Ramos (cell line): Measurements from ENCODE around the gene LRMDA.

Experiments used
- in situ Hi-C: fragments of 300-500 bp; cut with MboI; formaldehyde crosslinking; loops from one replicate; pipeline ENCODE4 v1.14.3; 2022; ENCODE audit warnings: low sequenced_read_pairs; ENCODE audit not compliant: unreplicated experiment

The LRMDA gene

DNA sequence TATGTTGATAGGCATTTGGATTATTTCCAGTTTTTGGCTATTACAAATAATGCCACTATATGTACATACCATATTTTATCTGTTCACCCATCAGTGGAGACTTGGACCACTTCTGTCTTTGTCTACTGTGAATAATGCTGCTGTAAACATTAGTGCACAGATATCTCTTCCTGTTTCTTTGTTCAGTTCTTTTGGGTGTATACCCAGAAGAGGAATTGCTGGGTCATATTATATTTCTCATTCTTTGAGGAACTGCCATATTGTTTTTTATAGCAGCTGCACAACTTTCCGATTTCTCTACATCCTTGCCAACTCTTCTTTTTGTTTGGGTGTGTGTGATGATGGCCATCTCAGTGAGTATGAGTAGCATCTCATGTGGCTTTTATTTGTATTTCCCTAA lies 218.0 kb downstream of the LRMDA start:
- in situ Hi-C loops: no loop called here

DNA sequence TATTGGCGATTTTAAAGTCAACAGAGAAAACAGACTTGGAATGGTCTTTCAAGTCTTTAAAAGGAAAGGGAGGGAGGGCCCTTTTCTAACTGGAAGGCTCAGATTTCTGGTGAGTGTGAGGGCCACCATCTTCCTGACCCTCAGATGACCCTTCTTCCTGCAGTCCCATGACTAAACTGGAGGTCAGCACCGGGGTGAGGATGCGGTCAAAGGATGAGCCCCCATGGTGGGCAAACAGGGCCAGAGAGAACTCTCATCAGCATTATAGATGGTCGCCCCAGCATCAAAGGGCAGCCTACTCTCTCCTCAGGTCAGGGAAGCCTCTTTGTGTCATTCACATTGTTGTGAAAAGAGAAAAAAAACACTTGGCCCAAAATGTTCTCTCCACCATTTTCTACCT lies 219.2 kb downstream of the LRMDA start:
- in situ Hi-C loops: no loop called here

DNA sequence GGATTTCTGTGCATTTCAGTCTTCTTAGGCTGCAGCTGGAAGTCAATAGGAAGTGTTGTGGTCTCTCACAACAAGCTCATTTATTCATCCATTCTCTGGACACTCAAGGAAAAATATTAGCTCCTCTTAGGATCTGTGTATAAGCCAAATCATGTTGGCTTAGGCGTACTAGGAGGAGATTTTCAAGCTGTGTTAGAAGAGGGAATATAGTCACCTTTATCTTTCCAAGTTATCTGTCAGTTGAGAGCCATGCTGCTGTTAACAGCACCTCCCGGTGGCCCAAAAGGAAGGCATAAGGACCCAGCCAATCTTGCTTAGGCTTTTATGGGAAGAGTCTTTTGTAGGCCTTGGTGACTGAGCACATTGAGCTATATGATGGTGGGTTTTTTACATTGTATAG lies 220.0 kb downstream of the LRMDA start:
- in situ Hi-C loops: no loop called here

DNA sequence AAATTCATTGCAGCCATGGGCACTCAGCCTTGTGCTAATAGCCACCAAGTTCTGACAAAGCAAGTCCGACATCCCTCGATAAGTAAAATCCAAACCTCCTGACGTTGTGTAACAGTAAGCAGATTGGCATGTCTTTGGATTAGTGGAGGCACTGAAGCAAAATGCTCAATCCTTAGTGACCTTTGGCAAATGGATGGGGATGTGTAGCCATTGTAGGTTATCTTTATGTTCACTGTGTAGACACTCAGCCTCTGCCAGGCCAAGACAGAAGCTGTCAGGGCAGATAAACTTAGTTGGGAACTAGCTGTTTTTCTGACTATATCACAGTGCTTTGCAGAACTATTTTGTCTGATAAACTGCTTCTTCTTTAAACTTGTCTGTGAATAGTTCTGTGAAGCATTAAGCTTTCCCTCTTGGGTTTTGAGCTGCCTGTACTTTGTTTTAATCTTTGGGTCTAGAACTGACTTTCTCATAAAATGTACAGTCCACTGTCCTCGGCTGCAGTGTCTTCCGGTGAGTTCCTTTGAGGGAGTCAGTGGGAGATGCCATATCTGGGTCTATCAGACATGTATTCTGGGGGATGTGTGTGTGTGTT lies 220.8 kb downstream of the LRMDA start:
- in situ Hi-C loops: no loop called here

DNA sequence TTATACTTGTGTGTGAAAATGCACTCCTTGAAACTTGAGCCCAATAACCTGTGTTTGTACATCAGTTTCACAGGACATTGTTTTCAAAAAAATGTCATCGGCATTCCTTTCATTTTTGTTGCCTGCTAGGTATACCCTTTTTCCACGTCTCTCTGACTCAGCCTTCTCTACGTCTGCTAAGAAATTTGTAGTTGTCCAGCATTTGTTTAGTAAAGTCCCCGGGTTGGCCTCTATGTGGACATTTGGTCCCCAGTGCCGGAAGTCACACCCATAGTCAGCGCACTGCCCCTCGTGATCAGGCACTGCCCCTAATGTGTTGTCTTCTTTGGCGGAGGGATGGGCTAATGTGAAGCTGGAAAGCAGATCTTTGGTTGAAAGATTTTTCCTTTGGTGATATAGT lies 222.3 kb downstream of the LRMDA start:
- in situ Hi-C loops: no loop called here

DNA sequence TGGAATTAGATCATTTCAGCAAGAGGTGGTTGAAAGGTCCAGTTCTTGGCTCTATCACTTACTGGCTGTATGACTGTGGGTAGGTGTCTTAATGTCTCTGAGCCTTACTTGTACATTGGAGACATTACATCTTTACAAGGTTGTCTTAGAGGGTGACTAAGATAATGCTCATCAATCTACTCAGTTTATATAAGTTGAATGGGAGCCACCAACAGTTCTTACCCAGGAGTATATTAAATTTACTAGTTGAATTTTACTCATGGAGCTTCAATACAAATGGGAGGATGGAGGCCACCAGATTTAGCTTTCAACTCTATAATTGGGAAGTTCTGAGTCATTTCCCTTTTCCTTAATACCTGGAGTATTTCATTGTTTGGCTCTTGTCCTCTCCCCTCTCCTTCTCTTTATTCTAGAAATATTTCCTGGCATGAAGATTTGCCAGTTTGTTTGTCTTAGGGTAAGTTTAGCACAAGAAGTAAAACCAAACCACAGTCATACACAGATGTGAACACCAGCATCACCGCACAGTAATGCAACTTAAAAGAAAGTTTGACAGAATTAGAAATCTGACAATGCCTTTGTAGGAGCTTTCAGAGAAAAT lies 222.8 kb downstream of the LRMDA start:
- in situ Hi-C loops: no loop called here

DNA sequence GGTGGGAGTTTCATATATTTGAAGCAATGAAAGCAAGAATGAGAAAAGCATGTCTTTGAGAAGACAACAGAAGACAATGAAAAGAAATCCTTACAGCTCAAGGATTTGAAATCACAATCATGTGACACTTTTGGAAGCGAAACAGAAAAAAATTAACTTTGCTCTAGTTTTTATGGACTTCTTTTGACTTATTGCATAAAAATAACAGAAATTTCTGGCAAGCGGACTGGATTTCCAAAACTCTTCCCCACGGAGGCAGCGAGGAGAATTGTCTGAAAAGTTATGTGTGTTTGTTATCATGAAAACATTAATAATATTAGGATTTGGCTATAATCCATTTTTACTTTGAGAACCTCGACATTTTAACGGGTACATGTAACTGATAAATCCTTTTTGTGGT lies 223.3 kb downstream of the LRMDA start:
- in situ Hi-C loops: no loop called here

DNA sequence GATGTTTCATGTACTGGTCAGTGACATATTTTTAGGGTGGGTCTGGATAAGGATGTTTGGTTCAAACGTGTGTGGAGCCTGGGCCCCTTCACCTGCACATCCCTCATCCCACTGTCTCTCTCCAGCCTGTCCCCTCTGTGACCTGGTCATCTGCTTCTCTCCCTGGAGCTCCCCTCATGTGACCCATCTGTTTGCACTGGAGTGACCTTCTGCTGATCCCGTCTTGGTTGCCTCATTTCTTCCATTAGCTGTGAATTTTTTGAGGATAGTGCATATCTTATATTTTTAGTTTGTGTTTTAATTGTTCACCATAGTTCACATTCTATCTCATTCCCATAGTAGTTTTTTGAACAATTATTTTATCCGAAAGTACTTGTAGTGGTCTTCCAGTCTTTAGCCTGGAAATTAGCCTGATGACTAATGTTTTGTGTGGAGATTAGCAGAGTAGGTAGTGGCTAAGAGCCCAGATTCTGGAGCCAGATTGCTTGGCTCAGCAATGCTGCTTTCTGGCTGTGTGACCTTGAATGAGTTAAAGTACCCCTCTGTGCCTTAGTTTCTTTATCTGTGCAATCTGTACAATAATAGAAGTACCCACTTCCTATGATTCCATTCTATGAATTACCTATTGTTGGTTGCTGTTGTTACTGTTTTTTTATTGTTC lies 224.5 kb downstream of the LRMDA start:
- in situ Hi-C loops: no loop called here

DNA sequence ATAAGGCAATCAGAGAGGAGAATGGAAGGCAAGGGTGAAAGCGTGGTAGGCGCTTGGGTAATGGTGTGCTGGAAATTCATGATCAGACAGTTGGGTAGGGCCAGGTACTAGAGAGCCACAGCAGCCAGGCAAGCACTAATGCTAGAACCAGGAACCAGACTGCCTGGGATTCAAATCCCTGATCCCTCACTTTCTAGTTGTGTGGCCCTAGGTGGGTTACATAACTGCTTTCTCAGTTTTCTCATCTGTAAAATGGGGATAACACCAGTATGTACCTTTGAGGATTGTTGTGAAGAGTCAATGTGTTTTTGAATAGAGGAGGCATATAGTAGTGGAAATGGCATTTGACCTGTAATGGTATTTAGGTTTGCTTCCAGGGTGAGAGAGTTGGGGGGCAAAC lies 225.9 kb downstream of the LRMDA start:
- in situ Hi-C loops: no loop called here

DNA sequence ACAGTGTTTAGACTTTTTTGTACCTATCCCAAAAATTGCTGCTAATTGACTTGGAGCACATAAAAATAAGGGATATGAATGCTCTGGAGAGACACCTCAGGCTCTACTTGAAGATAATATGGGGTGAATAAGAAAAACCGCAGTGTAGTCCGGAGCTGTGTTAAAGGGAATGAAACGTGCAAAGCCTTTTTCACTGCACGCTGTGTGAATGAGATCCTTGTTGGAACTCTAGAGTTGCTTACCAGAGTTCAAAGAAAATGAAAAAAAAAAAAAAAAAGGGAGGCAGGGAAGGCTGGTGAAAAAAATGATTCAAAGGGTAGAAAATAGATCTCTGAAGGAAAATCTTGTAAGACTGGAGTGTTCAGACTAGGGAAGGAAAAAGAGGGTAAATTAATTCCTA lies 226.6 kb downstream of the LRMDA start:
- in situ Hi-C loops: no loop called here

DNA sequence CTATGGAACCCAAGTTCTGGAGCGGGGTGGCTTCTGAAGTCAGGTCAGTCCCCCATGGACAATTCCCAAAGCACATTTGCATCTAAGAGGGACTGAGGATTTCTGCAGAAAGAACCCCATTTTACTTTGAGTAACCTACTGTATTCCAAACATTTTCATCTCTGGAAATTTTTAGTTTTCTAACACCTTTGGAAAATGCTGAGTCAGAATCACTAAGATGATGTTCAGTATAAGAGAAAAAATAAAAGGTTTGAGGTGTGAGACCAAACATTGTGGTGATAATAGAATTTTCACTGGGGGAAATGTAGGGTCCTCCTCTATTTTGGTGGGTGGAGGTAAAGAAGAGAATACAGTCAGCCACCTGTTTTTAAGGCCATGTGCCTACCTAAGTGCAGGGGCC lies 227.1 kb downstream of the LRMDA start:
- in situ Hi-C loops: no loop called here

DNA sequence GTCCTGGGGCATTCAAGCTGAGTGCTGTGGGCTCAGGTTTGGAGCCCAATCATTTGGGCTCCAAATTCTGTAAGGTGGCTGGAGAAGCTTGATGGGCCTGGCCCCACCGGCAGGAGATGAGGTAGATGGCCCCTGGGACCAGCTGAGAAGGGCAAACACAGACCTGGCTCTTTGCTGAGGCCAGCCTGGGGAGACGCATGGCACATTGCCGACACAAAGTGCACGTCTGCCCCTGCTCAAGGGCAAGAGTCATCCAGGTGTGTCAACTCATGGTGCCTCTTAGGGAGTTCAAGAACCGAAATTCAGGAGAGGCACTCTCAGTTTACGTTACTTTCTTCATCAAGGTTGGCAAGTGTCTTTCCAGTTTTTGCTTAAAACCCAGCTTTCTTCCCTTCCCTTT lies 227.5 kb downstream of the LRMDA start:
- in situ Hi-C loops: no loop called here

DNA sequence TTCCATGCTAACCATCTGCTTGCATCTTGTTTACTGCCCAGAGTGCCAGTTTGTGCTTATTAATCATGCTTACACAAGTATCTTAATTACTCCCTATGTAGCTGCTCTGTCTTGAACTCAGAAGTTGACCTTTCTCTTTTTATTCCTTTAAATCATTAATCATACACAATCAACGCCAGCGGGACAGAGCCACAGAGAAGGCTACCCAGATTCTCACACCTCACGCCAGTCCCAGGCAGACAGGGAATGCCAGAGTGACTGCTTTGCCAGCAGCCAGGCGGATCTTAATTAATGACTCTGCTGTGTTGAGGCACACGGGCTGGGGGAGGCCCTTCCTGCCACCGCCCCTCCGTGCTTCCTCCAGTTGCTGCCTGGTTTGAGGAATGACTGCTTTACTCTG lies 229.4 kb downstream of the LRMDA start:
- in situ Hi-C loops: no loop called here

DNA sequence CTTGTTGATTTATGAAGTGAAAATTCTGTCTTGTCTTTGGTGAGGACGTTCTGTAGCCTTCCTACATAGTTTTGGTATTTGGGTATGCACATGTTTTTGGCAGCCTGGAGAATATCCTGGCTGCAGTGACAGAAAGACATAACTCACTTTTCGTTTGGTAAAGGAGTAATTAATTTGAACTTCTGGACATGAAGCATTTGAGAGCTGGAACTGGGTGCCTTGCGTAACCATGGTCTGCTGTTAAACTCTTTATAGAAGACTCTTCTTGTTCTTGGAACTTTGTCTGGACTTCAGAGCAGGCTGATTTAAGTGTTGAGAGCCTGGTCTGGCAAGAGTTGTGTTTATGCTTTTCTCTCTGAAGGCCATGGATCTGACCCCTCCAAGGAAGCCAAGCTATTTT lies 231.3 kb downstream of the LRMDA start:
- in situ Hi-C loops: no loop called here

DNA sequence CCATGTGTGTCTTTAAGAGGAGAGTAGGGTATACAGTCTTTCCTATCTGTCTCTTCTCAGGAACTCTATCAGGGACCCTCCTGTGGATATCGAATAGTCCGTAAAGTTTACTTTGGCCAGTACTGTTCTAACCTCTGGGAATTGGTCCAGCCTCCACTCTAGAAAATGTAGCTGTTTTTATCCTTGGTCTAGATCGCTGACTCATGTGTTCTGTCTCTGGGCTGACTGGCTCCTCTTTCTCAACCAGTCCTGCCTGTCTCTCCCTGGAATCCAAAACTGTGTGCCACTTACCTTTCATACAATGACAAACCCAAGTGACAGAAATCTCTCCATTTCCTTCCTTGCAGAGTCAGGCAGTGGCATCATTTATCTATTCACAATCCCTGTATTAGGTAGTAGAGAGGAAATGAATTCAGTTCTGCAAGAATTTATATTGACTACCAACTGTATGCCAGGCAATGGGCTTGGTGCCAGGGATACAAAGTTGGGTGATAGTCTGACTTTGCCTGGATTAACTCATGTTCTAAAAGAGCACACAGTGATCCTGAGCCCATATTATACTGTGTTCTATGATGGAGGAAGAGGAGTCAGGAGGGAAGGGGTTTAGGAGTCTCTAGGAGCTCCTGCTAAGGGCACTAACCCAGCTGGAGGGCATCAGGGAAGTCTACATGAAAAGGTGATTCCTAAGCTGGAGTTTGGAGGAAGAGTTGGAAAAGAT lies 232.7 kb downstream of the LRMDA start:
- in situ Hi-C loops: no loop called here

DNA sequence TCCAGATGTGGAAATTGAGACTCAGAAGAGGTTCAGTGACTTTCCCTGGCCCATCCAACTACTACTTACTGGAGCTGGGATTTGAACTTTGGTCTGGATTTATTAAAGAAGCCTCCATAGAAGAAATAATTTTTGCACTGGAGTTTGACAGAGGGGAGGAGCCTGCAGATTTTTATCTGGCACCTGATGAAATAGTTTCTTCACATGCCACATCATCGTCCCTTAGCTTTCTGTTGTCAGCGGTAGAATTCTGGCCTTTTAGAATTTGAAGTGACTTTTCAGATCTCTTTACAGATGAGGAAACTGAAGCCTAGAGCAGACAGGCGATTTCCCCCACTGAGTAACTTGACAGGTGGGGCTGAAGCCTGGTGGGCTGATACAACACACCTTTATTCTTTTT lies 233.5 kb downstream of the LRMDA start:
- in situ Hi-C loops: no loop called here

DNA sequence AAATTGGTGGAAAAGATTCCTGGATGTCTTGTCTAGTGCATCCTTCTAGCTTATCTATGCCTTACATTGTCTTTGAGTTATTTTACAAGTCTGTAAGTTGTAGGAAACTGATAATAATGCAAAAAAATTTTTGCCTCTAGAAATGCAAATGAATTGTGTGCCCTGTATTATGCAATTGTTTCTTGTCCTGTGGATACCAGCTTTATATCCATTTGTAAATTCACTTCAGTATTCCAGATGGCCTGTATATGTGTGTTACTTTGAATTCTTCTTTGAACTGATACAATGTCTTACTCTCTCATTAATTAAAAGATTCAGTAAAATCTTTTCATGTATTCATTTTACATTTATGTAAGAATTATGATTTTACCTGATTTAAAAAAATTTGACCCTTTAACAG lies 234.3 kb downstream of the LRMDA start:
- in situ Hi-C loops: no loop called here

DNA sequence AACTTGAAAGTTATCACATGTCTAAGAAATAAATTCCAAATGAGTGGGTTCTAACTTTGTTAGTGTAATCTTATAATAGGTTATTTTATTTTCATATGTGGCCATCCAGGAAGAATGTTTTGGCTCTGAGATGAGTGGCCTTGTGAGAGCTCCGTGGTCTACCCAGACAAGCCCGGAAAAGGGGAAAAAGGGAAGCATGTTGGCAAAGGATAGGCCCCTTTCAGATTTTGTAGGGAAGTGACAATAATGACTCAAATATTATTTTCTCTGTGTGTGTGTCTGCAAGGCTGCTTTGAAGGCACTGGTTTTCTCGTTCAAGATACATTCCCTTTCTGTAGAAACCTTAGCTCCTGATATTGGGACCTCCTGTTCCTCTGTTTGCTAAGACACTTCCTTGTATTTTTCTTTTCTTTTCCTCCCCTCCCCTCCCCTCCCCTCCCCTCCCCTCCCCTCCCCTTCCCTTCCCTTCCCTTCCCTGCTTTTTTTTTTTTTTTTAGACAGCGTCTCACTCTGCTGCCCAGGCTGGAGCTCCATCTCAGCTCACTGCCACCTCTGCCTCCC lies 240.8 kb downstream of the LRMDA start:
- in situ Hi-C loops: no loop called here

DNA sequence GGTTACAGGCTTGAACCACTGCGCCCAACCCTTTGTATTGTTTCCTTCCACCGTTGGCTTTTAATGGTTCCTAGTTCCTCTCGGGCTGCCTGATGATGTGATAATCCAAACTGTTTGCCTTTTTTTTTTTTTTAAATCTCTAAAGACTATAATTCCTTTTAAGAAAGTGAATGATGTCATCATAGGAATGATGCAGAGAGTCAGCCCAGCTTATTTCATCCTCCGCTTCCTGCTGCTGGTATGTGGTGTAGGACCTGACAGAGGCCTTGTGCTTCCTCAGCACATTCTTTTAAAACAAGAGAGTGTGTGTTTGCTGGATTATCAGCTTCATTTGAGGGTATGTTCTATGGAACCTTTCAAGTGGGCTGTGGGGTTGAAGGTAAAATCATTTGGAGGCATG lies 241.4 kb downstream of the LRMDA start:
- in situ Hi-C loops: no loop called here

DNA sequence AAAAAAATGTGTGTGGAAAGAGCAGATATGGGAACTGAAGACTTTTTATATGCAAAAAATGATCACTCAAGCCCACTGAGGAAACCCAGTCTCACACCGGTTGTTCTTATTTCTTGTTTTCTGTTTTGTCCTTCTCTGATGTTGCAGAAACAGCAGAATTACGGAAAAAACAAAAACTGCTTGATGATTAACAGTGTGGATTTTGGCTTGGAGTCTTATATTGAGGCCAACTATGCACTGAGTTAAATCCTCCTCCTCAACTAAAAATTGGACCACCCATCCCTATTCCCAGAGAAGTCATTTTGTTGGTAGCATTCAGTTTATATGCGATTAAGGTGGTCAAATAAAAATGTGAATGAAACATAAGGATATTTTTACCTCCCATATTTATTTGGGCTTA lies 246.1 kb downstream of the LRMDA start:
- in situ Hi-C loops: no loop called here

DNA sequence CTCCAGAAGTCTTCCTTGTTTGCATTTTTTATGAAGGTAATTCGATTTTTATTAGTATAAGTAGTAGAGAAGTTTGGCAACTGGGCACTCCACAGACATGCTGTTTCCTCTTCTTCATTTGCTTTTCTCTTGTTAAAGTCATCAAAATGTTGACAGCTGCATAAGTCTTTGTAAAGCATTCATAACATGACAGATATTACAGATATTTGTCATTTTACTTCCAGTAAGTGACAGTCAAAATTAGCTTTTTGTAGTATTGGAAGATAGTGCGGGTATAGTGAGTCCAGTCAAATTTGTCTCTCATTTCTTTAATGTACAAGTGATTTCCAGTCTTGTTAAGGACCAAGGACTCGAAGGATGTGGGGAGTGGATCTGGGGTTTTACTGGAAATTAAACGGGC lies 247.1 kb downstream of the LRMDA start:
- in situ Hi-C loops: no loop called here
